ENCODE measurements around the gene SAP130. TPM values are rescaled to one million over a fixed set of nuclear protein-coding genes. Genes with fewer than 3 reads are reported as not detected.

Gene SAP130
- total RNA-seq, 6 experiments from 2014 or later = 20.3 to 25.3 (median 22.4) TPM

DNA sequence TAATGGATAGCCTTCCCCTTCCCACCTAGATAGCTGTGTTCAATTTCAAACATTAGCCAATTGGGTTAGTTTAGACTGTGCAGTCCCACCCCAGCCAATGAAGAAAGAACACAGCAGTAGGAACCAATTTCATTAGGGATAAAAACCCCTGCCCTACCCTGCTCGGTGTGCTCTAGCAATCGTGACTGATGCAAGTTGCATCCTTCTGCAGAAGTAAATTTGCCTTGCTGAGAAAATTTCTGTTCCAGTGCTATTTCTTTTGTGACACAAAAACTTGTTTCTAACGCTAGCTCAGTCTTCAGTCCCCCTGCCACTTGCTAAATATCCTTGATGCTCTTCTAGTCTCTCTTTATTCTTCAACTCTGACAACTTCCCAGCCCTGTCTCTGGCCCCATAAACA is 15.2 kb upstream of the SAP130 start:
- DNase-seq = no peak
- Mint-ChIP-seq H3K4me3 (no peak overlapping the region), H3K27me3 (ENCODE audit: insufficient read depth) (peaks cover 14% of the 10 kb centered on the region), H3K9me3 (peaks cover 27% of the 10 kb centered on the region), H3K4me1 (ENCODE audit: low read depth) (no peaks in the 10 kb centered on the region), H3K36me3 (ENCODE audit: low read depth) (peaks cover 15% of the 10 kb centered on the region), H3K27ac (no peak overlapping the region)
- TF ChIP-seq, protein P1, sequence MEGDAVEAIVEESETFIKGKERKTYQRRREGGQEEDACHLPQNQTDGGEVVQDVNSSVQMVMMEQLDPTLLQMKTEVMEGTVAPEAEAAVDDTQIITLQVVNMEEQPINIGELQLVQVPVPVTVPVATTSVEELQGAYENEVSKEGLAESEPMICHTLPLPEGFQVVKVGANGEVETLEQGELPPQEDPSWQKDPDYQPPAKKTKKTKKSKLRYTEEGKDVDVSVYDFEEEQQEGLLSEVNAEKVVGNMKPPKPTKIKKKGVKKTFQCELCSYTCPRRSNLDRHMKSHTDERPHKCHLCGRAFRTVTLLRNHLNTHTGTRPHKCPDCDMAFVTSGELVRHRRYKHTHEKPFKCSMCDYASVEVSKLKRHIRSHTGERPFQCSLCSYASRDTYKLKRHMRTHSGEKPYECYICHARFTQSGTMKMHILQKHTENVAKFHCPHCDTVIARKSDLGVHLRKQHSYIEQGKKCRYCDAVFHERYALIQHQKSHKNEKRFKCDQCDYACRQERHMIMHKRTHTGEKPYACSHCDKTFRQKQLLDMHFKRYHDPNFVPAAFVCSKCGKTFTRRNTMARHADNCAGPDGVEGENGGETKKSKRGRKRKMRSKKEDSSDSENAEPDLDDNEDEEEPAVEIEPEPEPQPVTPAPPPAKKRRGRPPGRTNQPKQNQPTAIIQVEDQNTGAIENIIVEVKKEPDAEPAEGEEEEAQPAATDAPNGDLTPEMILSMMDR (IDR thresholded peaks at IDR 0.05) = no peak

DNA sequence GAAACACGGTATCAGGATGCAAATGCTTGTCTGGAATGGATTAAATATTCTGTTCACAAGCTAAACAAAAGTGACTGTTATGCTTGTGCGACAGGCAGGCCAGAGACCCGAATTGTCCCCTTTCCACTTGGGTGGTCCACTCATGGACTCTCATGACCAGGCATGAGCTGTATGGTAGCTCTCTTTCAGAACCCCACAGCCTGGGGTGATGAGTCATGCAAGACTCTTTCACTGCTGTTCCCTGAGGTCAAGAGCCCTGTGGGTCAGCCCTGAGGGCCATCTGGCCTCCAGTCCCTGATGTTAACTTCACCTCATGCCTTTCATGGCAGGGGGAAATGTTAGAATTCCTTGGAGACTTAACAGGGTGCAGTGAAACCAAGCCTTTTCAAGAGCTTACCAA is 13.7 kb upstream of the SAP130 start:
- Mint-ChIP-seq H3K4me3 (no peak overlapping the region), H3K27ac (no peak overlapping the region), H3K27me3 (ENCODE audit: insufficient read depth) (peaks cover 14% of the 10 kb centered on the region), H3K4me1 (ENCODE audit: low read depth) (no peaks in the 10 kb centered on the region), H3K9me3 (peaks cover 42% of the 10 kb centered on the region), H3K36me3 (ENCODE audit: low read depth) (peaks cover 27% of the 10 kb centered on the region)
- TF ChIP-seq, protein P1 (IDR thresholded peaks at IDR 0.05) = no peak
- no peak for DNase-seq

DNA sequence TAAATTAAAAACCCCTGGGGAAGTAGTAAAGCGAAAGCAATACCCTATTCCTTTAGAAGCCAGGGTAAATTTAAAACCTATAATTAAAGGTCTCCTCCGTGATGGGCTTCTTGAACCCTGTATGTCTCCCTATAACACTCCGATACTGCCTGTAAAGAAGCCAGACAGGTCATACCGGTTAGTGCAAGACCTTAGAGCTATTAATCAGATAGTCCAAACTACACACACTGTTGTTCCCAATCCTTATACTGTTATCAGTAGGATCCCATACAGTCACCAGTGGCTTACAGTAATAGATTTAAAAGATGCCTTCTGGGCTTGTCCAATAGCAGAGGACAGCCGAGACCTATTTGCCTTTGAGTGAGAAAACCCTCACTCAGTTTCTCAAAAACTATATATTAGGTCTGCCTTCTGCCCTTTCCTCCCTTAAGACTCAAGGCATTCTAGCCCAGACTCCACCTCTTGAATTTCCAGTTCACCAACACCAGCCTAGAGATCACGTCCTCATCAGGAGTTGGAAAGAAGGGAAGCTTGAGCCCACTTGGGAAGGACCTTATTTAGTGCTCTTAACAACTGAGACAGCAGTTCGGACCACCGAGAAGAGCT is 12.4 kb upstream of the SAP130 start:
- TF ChIP-seq, protein P1 (IDR thresholded peaks at IDR 0.05) = no peak
- no peak for DNase-seq
- H3K4me1 Mint-ChIP-seq (ENCODE audit: low read depth) = no peaks in the 10 kb centered on the region
- H3K4me3 Mint-ChIP-seq = no peak overlapping the region
- peaks cover 14% of the 10 kb centered on the region for H3K27me3 Mint-ChIP-seq (ENCODE audit: insufficient read depth)
- H3K9me3 Mint-ChIP-seq = peaks cover 47% of the 10 kb centered on the region
- peaks cover 31% of the 10 kb centered on the region for H3K36me3 Mint-ChIP-seq (ENCODE audit: low read depth)
- no peak overlapping the region for H3K27ac Mint-ChIP-seq

DNA sequence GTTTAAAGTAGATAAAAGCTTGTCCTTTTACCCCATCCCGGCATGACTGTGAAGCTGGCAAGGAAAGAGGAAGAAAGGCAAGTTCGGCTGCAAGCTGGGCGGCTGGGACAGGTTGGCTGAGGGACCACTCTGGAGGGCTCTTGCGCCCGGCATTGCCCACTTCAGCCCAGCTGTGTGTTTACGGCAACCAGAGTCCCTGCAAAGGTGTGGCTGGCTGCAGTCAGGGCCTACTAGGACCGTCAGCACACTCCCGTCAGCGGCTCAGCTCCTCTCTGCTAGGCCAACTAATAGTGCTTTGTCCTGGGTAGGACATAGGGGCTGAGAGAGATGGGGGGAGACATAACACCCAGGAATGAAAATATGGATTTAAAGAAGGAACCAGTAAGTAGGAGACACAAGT is 11.7 kb upstream of the SAP130 start:
- H3K9me3 Mint-ChIP-seq = peaks cover 51% of the 10 kb centered on the region
- no peaks in the 10 kb centered on the region for H3K4me1 Mint-ChIP-seq (ENCODE audit: low read depth)
- H3K27me3 Mint-ChIP-seq (ENCODE audit: insufficient read depth) = peaks cover 14% of the 10 kb centered on the region
- DNase-seq = no peak
- TF ChIP-seq, protein P1 (IDR thresholded peaks at IDR 0.05) = no peak
- no peak overlapping the region for H3K27ac Mint-ChIP-seq
- peaks cover 31% of the 10 kb centered on the region for H3K36me3 Mint-ChIP-seq (ENCODE audit: low read depth)
- H3K4me3 Mint-ChIP-seq = no peak overlapping the region

DNA sequence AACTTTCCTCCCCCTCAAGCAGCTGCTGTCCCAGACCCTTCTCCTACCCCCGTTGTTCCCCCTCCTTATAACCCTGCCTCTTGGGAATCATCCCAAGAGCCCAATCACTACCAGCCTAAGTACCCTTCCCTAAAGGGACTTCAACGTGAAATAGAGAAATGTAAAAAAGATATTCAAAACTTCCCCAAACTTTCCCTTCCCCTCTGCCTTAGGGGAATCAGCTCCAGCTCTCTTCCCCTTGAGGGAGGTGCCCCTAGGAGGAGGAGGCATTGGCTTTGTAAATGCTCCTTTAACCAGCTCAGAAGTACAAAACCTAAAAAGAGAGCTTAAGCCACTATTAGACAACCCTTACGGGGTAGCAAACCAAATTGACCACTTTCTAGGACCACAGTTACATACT is 10.6 kb upstream of the SAP130 start:
- DNase-seq = no peak
- H3K27ac Mint-ChIP-seq = no peak overlapping the region
- H3K4me1 Mint-ChIP-seq (ENCODE audit: low read depth) = no peaks in the 10 kb centered on the region
- H3K4me3 Mint-ChIP-seq = no peak overlapping the region
- TF ChIP-seq, protein P1 (IDR thresholded peaks at IDR 0.05) = no peak
- H3K9me3 Mint-ChIP-seq = peaks cover 42% of the 10 kb centered on the region
- H3K27me3 Mint-ChIP-seq (ENCODE audit: insufficient read depth) = peaks cover 14% of the 10 kb centered on the region
- H3K36me3 Mint-ChIP-seq (ENCODE audit: low read depth) = peaks cover 28% of the 10 kb centered on the region

Measured in HFFc6 (cell line).